ENCODE data around the gene LRRC32. TPM values are rescaled to one million over a fixed set of nuclear protein-coding genes. Genes with fewer than 3 reads are reported as not detected.

The LRRC32 gene
- total and polyA plus RNA-seq, 10 of the 15 experiments (the other 5 are each of a cell fraction or from before 2014, with no cell fraction given), result 0.56 to 20.8 (median 7.4) TPM

GRCh38 chr11:76706667-76707066, 36.1 kb upstream of the LRRC32 start:
- ATAC-seq (no peak), FAIRE-seq (no peak), DNase-seq (ENCODE audit: low read depth, low spot score) (no peak)
- 28% methylated on average over 5 of the region's 5 CpGs for WGBS (ENCODE audit: insufficient coverage, insufficient replicate concordance, low lambda C conversion rate, missing lambda C conversion rate)
- H3K4me3 ChIP-seq, result no peak overlapping the region
- no peaks in the 10 kb centered on the region for H3K9me3 ChIP-seq (replicated peaks; ENCODE audit: control insufficient read depth, insufficient read depth, low read length)
- no TSS peak for BruUV-seq (replicated peaks)
- no peaks in the 10 kb centered on the region for H3K4me1 ChIP-seq (ENCODE audit: control insufficient read depth, insufficient read depth, low read length)
- no peak overlapping the region for H3K27ac ChIP-seq (ENCODE audit: control insufficient read depth, insufficient read depth)
- H3K36me3 ChIP-seq (ENCODE audit: control insufficient read depth in 2 of 2, insufficient read depth in 2 of 2, low read length in 1 of 2), result no peaks in the 10 kb centered on the region
- no peaks in the 10 kb centered on the region for H3K27me3 ChIP-seq (replicated peaks in 1 of 2; ENCODE audit: control insufficient read depth in 2 of 2, insufficient read depth in 2 of 2, low read length in 1 of 2)
- no peak overlapping the region for H3K4me2 ChIP-seq (ENCODE audit: control insufficient read depth, insufficient read depth)
- ChIA-PET CTCF (no interaction called here), SMC1A (ENCODE audit: uncharacterized antibody, unreplicated experiment) (no interaction called here), POLR2A (no interaction called here), RAD21 (ENCODE audit: unreplicated experiment) (no interaction called here)
- no peak for TF ChIP-seq SMC3 (IDR thresholded peaks at IDR 0.05; ENCODE audit: borderline replicate concordance, low read length)
- no peak for TF ChIP-seq POU2F2 (IDR thresholded peaks at IDR 0.05; ENCODE audit: borderline replicate concordance, low read depth, low read length)
- no peak for TF ChIP-seq CHD1 (IDR thresholded peaks at IDR 0.05; ENCODE audit: low read depth, low read length)
- in situ Hi-C loops (cut with MboI) (no loop called here), intact Hi-C loops (cut with micrococcal nuclease; ENCODE audit: unreplicated experiment) (no loop called here)
- no peaks in the 10 kb centered on the region for H4K20me1 ChIP-seq (ENCODE audit: control insufficient read depth, insufficient read depth)
- H3K9ac ChIP-seq (ENCODE audit: control insufficient read depth, insufficient read depth, low read length), result no peak overlapping the region
- H2AFZ ChIP-seq (ENCODE audit: control insufficient read depth, low read depth, low read length), result no peak overlapping the region
- H3K79me2 ChIP-seq (ENCODE audit: control insufficient read depth, insufficient read depth, low read length), result no peaks in the 10 kb centered on the region

DNA sequence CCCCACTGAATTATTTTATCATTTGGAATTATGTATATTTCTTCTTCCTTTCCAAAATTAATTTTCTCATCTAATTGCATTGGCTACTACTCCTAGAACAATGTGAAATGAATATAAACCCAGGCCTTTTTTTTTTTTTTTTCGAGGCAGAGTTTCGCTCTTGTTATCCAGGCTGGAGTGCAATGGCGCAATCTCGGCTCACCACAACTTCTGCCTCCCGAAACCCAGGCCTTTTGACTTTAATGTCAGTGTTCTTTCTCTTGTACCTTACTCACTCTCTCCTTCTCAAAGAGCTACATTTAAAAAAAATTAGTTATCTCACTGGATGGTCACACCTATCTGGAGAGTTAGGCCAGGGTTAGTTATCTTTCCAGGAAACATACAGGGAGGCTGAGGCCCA, 35.3 kb upstream of the LRRC32 start:
- intact Hi-C loops (cut with micrococcal nuclease; ENCODE audit: unreplicated experiment), result no loop called here
- no peaks in the 10 kb centered on the region for H3K36me3 ChIP-seq (ENCODE audit: control insufficient read depth in 2 of 2, insufficient read depth in 2 of 2, low read length in 1 of 2)
- 49% methylated on average over 3 of the region's 5 CpGs for WGBS (ENCODE audit: insufficient coverage, insufficient replicate concordance, low lambda C conversion rate, missing lambda C conversion rate)
- ChIA-PET POLR2A (no interaction called here), RAD21 (ENCODE audit: unreplicated experiment) (no interaction called here), SMC1A (ENCODE audit: uncharacterized antibody, unreplicated experiment) (no interaction called here), CTCF (interaction anchor here (1.4 kb wide), 1 partner anchor 16 kb away, joined by 5 read pairs; no protein-coding TSS in a partner anchor)
- no peak overlapping the region for H3K9ac ChIP-seq (ENCODE audit: control insufficient read depth, insufficient read depth, low read length)
- H2AFZ ChIP-seq (ENCODE audit: control insufficient read depth, low read depth, low read length), result no peak overlapping the region
- H3K4me1 ChIP-seq (ENCODE audit: control insufficient read depth, insufficient read depth, low read length), result no peaks in the 10 kb centered on the region
- DNase-seq (ENCODE audit: low read depth, low spot score), result no peak
- in situ Hi-C loops (cut with MboI), result no loop called here
- H3K27ac ChIP-seq (ENCODE audit: control insufficient read depth, insufficient read depth), result no peak overlapping the region
- H3K79me2 ChIP-seq (ENCODE audit: control insufficient read depth, insufficient read depth, low read length), result no peaks in the 10 kb centered on the region
- no peak overlapping the region for H3K4me3 ChIP-seq
- H4K20me1 ChIP-seq (ENCODE audit: control insufficient read depth, insufficient read depth), result no peaks in the 10 kb centered on the region
- ATAC-seq, result no peak
- BruUV-seq (replicated peaks), result no TSS peak
- FAIRE-seq, result no peak
- H3K4me2 ChIP-seq (ENCODE audit: control insufficient read depth, insufficient read depth), result no peak overlapping the region
- no peaks in the 10 kb centered on the region for H3K9me3 ChIP-seq (replicated peaks; ENCODE audit: control insufficient read depth, insufficient read depth, low read length)
- H3K27me3 ChIP-seq (replicated peaks in 1 of 2; ENCODE audit: control insufficient read depth in 2 of 2, insufficient read depth in 2 of 2, low read length in 1 of 2), result no peaks in the 10 kb centered on the region
- TF ChIP-seq NFYA (IDR thresholded peaks at IDR 0.05; ENCODE audit: borderline replicate concordance, low read depth, low read length) (no peak), BRCA1 (IDR thresholded peaks at IDR 0.05; ENCODE audit: low read depth, low read length) (no peak), SIX5 (IDR thresholded peaks at IDR 0.05; ENCODE audit: low read depth, low read length, severe bottlenecking) (no peak), CREB1 (IDR thresholded peaks at IDR 0.05; ENCODE audit: low read depth) (no peak), NR2F1 (conservative IDR thresholded peaks at IDR 0.05) (no peak), ZNF622 (IDR thresholded peaks at IDR 0.05) (no peak), SREBF1 (IDR thresholded peaks at IDR 0.05; ENCODE audit: low read length) (no peak), CBFB (IDR thresholded peaks at IDR 0.05; ENCODE audit: low read depth) (no peak), STAT3 (IDR thresholded peaks at IDR 0.05; ENCODE audit: low read depth, low read length) (no peak), EZH2 (IDR thresholded peaks at IDR 0.05; ENCODE audit: borderline replicate concordance, control insufficient read depth, low read depth, low read length) (no peak), SMC3 (IDR thresholded peaks at IDR 0.05; ENCODE audit: borderline replicate concordance, low read length) (no peak)
- TF ChIP-seq, protein P1, sequence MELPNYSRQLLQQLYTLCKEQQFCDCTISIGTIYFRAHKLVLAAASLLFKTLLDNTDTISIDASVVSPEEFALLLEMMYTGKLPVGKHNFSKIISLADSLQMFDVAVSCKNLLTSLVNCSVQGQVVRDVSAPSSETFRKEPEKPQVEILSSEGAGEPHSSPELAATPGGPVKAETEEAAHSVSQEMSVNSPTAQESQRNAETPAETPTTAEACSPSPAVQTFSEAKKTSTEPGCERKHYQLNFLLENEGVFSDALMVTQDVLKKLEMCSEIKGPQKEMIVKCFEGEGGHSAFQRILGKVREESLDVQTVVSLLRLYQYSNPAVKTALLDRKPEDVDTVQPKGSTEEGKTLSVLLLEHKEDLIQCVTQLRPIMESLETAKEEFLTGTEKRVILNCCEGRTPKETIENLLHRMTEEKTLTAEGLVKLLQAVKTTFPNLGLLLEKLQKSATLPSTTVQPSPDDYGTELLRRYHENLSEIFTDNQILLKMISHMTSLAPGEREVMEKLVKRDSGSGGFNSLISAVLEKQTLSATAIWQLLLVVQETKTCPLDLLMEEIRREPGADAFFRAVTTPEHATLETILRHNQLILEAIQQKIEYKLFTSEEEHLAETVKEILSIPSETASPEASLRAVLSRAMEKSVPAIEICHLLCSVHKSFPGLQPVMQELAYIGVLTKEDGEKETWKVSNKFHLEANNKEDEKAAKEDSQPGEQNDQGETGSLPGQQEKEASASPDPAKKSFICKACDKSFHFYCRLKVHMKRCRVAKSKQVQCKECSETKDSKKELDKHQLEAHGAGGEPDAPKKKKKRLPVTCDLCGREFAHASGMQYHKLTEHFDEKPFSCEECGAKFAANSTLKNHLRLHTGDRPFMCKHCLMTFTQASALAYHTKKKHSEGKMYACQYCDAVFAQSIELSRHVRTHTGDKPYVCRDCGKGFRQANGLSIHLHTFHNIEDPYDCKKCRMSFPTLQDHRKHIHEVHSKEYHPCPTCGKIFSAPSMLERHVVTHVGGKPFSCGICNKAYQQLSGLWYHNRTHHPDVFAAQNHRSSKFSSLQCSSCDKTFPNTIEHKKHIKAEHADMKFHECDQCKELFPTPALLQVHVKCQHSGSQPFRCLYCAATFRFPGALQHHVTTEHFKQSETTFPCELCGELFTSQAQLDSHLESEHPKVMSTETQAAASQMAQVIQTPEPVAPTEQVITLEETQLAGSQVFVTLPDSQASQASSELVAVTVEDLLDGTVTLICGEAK (IDR thresholded peaks at IDR 0.05; ENCODE audit: borderline replicate concordance), result no peak
- TF ChIP-seq, protein P2, sequence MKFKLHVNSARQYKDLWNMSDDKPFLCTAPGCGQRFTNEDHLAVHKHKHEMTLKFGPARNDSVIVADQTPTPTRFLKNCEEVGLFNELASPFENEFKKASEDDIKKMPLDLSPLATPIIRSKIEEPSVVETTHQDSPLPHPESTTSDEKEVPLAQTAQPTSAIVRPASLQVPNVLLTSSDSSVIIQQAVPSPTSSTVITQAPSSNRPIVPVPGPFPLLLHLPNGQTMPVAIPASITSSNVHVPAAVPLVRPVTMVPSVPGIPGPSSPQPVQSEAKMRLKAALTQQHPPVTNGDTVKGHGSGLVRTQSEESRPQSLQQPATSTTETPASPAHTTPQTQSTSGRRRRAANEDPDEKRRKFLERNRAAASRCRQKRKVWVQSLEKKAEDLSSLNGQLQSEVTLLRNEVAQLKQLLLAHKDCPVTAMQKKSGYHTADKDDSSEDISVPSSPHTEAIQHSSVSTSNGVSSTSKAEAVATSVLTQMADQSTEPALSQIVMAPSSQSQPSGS (IDR thresholded peaks at IDR 0.05; ENCODE audit: low read length), result no peak
